ENCODE measurements around the gene TSPO2. TPM values are rescaled to one million over a fixed set of nuclear protein-coding genes. Genes with fewer than 3 reads are reported as not detected.

The TSPO2 gene
- not detected in 2 replicates for total RNA-seq (2014; rRNA removed; shearing (Covaris generic))
- total RNA-seq (2022): not detected in 2 replicates
- Bru-seq, nascent RNA: not detected
- not detected for BruChase-seq, experiment 1, labeled RNA remaining after a 6-hour chase
- BruChase-seq, experiment 2, labeled RNA remaining after a 2-hour chase: not detected
- long read RNA-seq: 0 reads

DNA sequence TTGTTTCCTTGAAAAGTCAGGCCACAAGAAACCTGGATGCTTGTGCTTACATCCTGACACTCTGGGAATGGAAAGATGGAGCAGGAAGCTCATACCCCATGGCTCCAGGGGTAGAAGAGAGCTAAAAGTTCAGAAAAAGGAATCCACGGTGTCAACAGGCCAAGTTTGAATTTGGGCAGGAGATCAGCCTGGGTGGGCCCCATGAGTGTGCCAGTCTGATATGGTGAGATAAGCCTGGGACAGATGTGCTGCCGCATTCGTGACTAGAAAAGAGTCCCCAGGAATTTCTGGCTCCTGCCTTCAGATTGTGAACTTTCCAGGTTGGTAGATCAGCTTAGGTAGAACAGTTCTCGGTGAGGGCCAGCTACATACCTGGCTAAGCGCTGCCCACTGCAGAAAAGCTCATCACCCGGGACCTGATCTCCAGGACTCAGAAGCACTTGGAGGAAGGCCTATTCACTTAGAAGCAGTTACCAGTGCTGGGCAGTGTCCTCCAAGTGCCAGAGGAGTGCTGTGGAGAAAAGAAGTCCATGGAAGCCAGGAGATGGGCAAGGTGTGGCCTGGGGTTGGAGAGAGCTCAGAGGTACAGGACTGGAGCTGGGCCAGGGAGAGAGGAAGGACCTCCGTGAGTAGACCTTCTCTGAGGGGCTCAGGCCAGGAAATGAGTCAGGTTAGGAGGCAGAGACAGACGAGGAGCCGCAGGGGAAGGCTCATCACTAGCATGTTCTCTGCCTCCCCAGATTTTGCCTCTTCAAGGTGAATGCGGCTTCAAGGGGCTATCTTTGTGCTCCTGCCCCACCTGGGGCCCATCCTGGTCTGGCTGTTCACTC lies at the start of gene TSPO2:
Gene TSPO2, plus strand, starts transcription at position 242 of the 830 bp plus-strand sequence. Its CDS starts 519 bp downstream, at position 761.
- no peak within 1 kb of the TSS for H3K4me3 ChIP-seq (ENCODE audit: low read depth, low read length, poor library complexity, severe bottlenecking)
- H4K20me1 ChIP-seq (ENCODE audit: insufficient read depth, low read length): no peaks in the 10 kb centered on the region
- no peak within 1 kb of the TSS for H3K4me2 ChIP-seq (ENCODE audit: low read length)
- no peaks in the 10 kb centered on the region for H3K36me3 ChIP-seq (ENCODE audit: insufficient read depth, low read length)
- ChIA-PET POLR2A (no interaction called here), CTCF (ENCODE audit: unreplicated experiment) (no interaction called here)
- intact Hi-C loops (cut with micrococcal nuclease; ENCODE audit: unreplicated experiment): no loop called here
- no peak within 1 kb of the TSS for H2AFZ ChIP-seq (ENCODE audit: low read length)
- TF ChIP-seq, protein P1, sequence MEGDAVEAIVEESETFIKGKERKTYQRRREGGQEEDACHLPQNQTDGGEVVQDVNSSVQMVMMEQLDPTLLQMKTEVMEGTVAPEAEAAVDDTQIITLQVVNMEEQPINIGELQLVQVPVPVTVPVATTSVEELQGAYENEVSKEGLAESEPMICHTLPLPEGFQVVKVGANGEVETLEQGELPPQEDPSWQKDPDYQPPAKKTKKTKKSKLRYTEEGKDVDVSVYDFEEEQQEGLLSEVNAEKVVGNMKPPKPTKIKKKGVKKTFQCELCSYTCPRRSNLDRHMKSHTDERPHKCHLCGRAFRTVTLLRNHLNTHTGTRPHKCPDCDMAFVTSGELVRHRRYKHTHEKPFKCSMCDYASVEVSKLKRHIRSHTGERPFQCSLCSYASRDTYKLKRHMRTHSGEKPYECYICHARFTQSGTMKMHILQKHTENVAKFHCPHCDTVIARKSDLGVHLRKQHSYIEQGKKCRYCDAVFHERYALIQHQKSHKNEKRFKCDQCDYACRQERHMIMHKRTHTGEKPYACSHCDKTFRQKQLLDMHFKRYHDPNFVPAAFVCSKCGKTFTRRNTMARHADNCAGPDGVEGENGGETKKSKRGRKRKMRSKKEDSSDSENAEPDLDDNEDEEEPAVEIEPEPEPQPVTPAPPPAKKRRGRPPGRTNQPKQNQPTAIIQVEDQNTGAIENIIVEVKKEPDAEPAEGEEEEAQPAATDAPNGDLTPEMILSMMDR (conservative IDR thresholded peaks at IDR 0.05; ENCODE audit: low read length): no peak
- TF ChIP-seq EZH2phosphoT487 (IDR thresholded peaks at IDR 0.05; ENCODE audit: borderline replicate concordance, low read depth, low read length): no peak
- H3K9me3 ChIP-seq (ENCODE audit: low read length): no peaks in the 10 kb centered on the region
- H3K79me2 ChIP-seq (ENCODE audit: insufficient read depth, low read depth, low read length): no peaks in the 10 kb centered on the region
- no peaks in the 10 kb centered on the region for H3K4me1 ChIP-seq (ENCODE audit: insufficient read depth, low read length, poor library complexity, severe bottlenecking)
- H3K27ac ChIP-seq (ENCODE audit: low read depth, low read length, poor library complexity, severe bottlenecking): no peak within 1 kb of the TSS
- no peak for DNase-seq (ENCODE audit: low spot score)
- no TSS peak for BruUV-seq (replicated peaks)
- H3K9me2 ChIP-seq (ENCODE audit: insufficient read depth, low read length): no peaks in the 10 kb centered on the region

DNA sequence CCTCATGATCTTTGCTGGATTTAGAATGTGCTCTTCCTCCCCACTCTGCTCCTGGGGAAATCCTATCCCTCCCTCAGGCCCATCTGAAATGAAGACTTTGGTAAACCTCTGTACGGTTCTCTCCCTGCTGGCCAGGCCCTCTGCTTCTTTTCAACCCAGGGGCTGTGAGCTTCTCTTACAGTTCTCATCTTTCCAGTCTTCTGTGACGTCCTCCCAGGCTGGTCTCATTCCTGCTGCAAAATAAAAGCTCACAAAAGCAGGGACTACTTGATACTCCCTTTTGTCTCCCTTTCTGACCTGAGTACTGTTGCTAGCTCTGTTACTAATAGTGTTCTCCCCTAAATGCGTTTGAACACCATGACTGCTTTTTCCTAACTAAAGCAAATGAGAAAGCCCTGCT lies 49.5 kb upstream of the TSPO2 start:
- no peaks in the 10 kb centered on the region for H3K9me2 ChIP-seq (ENCODE audit: insufficient read depth, low read length)
- no TSS peak for BruUV-seq (replicated peaks)
- no peaks in the 10 kb centered on the region for H4K20me1 ChIP-seq (ENCODE audit: insufficient read depth, low read length)
- TF ChIP-seq, protein P1 (conservative IDR thresholded peaks at IDR 0.05; ENCODE audit: low read length): no peak
- no peak for TF ChIP-seq EZH2phosphoT487 (IDR thresholded peaks at IDR 0.05; ENCODE audit: borderline replicate concordance, low read depth, low read length)
- H3K9me3 ChIP-seq (ENCODE audit: low read length): no peaks in the 10 kb centered on the region
- H3K4me2 ChIP-seq (ENCODE audit: low read length): no peak overlapping the region
- intact Hi-C loops (cut with micrococcal nuclease; ENCODE audit: unreplicated experiment): no loop called here
- H3K4me1 ChIP-seq (ENCODE audit: insufficient read depth, low read length, poor library complexity, severe bottlenecking): no peaks in the 10 kb centered on the region
- ChIA-PET CTCF (ENCODE audit: unreplicated experiment) (interaction anchor here (0.7 kb wide), 1 partner anchor 36 kb away, joined by 5 read pairs; no protein-coding TSS in a partner anchor), POLR2A (no interaction called here)
- no peak overlapping the region for H2AFZ ChIP-seq (ENCODE audit: low read length)
- no peak overlapping the region for H3K4me3 ChIP-seq (ENCODE audit: low read depth, low read length, poor library complexity, severe bottlenecking)
- H3K27ac ChIP-seq (ENCODE audit: low read depth, low read length, poor library complexity, severe bottlenecking): no peak overlapping the region
- no peaks in the 10 kb centered on the region for H3K36me3 ChIP-seq (ENCODE audit: insufficient read depth, low read length)
- no peaks in the 10 kb centered on the region for H3K79me2 ChIP-seq (ENCODE audit: insufficient read depth, low read depth, low read length)
- DNase-seq (ENCODE audit: low spot score): no peak
